Islet precursor cell (in vitro differentiated cells): Measurements from ENCODE around the gene IGFBP6.
"Not testable (repeated sequence)": the region's sequence is repeated elsewhere in the genome, so short reads cannot be mapped to it uniquely, and the experiment has no call there.

ENCODE experiments used
- DNase-seq: peaks from one replicate; pipeline ENCODE4 v3.0.0-alpha.2; 2018

Gene IGFBP6

DNA sequence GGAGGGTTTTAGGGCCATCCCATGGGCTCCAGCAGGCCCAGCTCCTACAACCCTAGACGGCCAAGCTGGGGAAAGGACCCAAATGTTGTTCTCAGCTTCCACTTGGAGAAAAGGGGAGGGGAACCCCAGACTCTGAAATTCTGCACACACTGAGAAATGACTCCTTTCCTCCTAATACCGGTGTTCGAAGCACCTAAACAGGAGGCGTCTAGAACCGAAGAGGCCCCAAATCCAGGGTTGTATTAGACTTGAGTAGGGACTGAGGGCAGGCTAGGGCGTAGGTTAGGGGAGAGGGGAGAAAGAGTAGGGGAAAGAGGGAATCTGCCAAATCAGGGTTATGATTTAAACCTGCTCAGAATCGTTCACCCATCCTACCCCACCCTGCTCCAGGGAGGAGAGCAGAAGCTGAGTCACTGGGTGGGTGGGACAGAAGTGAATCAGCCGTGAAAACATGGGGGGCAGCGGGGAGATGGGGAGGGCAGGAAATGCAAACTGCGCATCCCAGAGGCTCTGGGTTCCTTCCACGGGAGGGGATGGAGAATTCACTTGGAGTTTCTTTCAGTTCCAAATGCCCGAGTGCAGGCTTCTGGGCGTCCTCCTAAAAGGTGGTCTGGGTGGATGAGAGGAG lies 1.0 kb downstream of the IGFBP6 start:
- no peak for DNase-seq

DNA sequence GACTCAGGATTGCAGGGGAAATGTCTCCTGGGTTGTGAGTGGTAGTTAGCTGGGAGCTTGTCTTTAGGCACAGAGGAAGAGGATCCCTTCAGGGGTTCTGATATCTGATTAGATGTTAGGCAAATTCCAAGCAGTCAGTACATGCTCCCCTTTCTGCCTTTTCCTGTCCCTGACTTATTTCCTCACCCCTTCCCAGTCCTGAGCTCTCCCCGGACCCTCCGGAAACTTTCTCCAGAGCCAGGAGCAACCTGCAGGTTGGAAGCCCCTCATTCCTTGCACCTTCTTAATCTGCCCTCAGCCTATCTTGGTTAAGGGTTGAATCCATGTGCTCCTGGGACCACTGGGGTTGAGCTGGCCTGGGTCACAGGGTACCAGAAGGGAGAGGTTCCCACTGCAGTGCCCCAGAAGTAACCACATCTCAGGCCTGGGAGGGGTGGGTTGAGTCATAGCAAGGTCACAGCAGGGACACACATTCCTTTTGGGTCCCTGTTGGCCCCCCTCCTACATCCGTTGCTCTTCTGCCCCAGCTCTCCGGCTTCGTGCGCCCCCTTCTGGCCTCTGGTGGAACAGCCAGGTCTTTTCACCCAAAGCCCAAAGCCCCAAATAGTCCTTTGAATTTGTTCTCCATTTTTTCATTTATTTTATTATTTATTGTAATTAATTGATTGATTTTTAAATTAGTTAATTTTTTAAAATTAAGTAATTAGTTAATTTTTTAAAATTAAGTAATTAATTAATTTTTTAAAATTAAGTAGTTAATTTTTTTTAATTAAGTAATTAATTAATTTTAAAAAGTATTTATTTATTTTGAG lies 1.8 kb downstream of the IGFBP6 start:
- peak; percentile 94 for DNase-seq

DNA sequence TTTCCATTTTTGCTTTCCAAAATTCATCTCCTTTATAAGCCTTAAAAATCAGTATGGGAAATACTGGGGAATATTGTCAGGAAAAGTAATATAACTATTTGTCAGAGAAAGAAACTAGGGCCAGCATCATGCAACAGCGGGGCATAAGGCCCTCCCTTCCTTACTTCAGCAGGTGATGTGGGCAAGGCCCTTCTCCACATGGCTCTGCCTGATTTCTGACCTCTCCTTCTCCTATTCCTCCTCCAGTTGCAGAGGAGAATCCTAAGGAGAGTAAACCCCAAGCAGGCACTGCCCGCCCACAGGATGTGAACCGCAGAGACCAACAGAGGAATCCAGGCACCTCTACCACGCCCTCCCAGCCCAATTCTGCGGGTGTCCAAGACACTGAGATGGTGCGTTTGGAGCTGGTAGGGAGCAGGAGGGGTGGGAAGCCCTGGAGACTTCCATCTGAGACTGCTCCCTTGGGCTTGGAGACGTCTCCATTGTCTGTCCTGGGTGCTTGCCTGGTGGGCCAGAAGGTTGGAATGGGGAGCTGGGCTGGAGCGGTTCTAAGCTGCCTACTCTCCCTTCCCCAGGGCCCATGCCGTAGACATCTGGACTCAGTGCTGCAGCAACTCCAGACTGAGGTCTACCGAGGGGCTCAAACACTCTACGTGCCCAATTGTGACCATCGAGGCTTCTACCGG lies 3.1 kb downstream of the IGFBP6 start:
- no peak for DNase-seq

DNA sequence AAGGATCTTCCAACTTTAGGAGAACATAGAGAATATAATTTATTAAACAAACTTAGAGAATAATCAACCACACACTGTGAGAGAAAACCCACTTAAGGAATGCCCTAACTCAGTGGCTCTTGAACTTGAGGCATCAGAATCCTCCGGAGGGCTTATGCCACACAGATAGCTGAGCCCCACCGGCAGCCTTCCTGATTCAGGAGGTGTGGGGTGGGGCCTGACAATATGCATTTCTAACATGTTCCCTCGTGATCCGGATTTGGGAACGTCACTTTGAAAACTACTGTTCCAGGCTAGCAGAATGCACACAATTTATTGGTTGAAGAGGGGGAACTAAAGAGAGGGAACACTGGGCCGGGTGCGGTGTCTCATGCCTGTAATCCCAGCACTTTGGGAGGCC lies 3.8 kb downstream of the IGFBP6 start:
- DNase-seq = no peak

DNA sequence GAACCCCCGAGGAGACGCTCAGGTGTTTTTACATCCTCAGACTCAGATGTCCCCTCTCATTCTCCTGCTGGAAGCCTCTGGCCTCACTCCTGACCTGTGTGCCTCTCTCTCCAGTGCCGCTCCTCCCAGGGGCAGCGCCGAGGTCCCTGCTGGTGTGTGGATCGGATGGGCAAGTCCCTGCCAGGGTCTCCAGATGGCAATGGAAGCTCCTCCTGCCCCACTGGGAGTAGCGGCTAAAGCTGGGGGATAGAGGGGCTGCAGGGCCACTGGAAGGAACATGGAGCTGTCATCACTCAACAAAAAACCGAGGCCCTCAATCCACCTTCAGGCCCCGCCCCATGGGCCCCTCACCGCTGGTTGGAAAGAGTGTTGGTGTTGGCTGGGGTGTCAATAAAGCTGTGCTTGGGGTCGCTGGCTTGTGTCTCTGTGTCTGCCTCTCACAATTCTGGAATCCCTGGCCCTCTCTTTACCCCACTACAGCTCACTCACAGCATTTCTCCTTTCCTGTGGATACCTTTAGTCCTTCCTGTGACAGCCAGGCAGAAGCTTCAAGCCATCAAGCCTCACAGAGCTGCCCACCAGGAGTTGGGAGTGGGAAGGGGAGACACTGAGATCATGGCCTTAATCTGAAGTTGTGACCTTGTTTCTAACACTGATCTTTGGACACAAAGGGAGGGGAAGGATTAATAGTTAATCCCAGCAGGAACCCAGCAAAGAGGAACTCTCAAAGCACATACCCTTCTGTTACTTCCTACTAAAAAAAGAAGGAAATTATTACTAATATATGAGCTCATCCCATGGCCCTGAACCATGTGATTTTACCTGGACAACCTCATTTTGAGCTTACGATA lies 4.7 kb downstream of the IGFBP6 start:
- peak; percentile 37 for DNase-seq

DNA sequence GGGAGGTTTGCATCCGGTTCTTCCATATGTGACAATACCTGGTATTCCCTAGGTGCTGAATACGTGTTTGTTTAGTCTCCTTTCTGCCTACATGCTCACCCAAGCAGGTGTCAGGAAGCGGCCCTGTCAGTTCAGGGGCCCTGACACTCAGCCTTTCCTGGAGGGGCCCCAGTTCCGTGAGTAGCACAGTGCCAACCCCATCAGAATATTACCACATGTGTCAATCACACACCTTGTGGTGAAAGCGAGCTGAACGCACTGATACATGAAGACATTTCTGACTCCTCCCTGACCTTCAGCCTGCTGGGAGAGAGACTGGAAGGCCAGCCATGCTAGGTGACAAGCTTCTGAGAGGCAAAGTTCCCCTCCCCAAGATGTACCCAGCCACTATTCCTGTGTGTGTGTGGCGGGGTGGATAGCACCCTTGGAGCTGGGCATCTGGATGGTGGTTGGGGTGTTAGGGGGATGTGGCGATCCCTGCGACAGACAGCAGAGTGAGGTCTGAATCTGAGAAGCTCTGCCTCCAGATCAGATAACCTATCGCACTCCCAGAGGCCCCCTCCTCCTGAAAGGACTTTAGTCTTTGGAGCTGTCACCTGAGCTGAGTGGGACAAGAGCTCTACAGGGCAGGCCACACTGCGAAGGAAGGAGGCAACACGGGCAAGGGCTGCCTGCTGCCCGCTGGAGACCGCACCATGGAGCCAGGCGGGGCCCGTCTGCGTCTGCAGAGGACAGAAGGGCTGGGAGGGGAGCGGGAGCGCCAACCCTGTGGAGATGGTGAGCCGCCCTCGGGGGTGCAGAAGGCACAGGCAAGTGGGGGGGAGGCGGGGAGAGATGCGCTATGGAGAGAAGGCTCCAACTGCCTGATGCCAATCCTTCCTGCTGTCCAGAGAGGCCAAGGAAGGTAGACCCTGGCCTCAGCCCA lies 5.7 kb downstream of the IGFBP6 start, which contains the start of gene SOAT2:
Gene SOAT2, plus strand, starts transcription at position 604 of the 925 bp plus-strand sequence. Its CDS starts 92 bp downstream, at position 696.
- DNase-seq = peak; percentile 54

DNA sequence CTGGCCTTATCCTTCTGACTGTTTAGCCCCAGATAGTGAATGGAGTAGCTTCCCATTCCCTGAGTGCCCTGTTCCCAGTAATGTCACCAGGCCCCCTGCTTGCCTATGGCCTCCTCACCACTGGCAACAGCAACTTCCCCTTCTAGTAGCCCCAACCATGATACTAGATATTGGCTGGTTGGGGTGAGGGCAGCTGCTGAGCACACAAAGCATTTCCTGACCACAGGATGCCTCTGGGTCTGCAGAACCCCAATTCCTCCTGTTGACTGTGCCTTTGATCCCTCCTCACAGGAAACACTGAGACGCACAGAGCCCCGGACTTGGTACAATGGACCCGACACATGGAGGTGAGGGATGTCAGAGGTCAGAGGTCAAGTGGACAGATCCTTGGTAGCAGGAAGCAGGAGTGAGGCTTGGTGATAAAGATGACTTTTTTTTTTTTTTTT lies 6.4 kb downstream of the IGFBP6 start:
- DNase-seq = peak; percentile 42

DNA sequence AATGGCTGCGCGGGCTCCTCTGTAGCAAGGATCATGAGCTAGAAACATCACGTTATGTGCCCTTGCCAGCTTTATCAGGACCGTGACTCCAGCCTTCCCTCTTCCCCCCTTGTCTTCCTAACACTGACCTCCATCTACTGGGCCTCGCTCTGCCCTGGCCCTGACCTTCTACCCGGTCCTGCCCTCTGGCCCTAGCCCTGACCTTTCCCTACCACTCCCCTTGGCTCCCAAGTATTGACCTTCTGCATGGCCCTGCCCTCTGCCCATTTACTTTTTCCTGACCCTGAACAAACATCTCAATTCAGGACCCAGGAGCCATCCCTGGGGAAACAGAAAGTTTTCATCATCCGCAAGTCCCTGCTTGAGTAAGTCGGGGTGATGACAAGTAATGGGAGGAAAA lies 7.8 kb downstream of the IGFBP6 start:
- DNase-seq = peak; percentile 41

DNA sequence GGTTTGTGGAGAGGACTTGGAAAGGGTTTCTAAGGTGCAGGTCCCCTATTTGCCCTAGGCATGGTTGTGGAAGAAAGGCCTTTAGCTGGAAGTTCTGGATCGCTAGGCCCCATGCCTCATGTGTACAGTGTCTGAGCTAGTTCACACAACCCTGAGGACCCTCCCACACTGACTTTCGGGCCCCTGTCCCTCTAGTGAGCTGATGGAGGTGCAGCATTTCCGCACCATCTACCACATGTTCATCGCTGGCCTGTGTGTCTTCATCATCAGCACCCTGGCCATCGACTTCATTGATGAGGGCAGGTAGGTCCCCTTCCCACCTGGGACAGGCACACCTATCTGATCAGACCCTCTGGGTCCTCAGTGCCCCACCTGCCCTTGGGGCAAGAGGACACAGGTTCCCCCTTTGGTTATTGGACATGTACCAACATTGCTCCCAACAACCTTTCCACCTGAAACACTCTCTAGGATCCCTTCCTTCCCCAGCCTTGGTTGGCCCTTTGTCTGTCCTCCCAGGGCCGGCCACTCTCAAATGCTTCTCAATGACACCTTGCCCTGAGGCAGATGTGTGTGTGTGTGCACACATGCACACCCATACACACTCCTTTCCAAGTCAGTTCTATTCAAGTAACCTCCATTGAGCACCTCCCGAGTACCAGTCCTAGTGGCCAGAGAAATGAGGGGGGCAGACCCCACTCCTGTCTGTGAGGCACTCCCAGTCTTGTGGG lies 8.4 kb downstream of the IGFBP6 start:
- DNase-seq = peak; percentile 52

DNA sequence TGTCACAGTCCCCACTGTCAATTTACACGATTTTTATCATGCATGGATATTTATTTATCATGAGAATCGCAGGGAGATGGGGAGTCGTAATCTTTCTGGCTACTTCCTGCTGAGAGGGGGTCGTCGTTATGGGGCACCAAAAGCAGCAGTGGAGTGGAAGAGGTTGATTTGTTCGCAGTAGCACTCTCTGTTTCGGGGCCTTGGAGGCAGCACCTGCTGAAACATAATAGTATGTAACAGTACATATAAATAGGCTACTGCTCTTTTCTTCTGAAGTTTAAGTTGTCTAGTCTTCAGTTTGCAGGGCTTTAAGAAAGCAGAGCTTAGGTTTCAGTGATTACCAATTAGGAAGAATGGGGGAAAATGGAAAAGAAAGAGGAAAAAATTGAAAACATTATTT lies 9.7 kb downstream of the IGFBP6 start:
- peak; percentile 23 for DNase-seq

DNA sequence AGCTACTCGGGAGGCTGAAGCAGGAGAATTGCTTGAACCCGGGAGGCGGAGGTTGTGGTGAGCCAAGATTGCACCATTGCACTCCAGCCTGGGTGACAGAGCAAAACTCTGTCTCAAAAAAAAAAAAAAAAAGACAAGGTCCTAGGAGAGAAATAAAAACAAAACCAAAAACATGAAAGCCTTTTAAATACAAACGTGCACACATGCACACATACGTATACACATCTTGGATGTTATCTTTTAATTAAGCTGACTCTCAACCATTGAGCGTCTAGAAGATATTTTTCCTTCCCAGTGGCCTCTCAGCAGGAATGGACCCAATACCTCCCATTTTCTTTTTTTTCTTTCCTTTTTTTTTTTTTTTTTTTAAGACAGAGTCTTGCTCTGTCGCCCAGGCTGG lies 15.0 kb downstream of the IGFBP6 start:
- not testable (repeated sequence) for DNase-seq

DNA sequence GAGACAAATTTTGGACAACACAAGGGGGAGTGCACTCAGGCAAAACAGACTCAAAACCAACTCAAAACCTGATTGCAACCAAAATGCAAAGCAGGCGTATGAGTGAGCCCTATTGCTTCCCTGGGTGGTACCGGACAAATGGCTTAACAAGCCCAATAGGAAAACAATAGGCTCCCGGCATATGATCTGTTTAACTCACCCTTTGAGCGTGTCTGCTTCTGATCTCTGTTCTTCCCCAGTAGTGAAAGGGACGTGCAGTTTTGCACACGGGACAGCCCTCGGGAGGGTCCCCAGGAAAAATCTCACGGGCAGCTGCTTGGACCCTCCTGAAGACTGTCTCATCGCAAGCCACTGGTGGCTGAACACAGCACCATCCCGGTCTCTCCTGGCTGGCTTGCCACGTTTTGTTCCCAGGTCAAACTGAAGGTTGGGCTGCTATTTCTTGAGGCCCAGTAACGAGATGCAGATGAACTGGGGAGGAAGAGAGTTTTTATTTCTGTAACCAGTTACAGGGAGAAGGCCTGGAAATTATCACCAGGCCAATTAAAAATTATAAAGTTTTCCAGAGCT lies 15.8 kb downstream of the IGFBP6 start:
- DNase-seq = no peak

DNA sequence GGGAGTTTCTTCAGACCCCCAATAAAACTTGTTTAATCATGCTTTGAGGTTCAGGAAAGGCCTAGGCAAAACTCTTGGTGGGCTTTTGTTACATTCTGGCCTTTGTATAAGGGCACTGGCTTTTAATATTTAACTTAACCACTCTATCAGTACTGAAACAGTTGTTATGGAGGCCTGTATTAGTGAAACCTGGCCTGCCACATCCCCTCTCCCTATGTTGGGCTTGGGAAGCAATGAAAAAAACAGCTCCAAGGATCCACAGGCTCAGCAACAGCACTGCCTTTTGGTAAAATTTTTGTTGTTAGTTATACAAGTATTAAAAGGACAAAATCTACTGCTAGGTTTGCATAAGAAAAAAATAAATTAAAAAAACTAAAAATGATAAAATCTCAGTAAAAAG lies 16.5 kb downstream of the IGFBP6 start:
- no peak for DNase-seq

DNA sequence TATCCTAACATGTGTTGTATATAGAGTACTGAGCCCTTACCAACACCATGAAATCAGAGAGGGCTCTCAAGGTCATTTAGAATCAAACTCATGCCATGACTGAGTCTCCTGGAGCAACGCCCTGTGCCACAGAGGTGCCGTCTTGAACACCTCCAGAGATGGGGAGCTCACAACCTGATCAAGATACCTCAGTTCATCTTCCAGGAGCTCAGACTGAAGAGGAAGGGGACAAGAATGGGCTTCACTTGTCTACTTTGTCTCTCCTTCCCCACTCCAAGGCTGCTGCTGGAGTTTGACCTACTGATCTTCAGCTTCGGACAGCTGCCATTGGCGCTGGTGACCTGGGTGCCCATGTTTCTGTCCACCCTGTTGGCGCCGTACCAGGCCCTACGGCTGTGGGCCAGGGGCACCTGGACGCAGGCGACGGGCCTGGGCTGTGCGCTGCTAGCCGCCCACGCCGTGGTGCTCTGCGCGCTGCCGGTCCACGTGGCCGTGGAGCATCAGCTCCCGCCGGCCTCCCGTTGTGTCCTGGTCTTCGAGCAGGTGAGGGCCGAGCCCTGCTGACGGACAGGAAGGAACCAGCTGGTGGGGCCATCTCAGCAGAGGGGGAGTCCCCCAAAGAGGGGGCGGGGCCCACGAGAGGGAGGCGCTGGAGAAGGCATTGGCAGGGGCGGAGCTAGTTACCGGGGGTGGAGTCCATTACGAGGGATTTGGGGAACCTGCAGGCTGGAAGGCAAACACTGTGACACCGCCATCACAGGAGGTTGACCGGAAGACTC lies 17.8 kb downstream of the IGFBP6 start:
- DNase-seq = peak; percentile 54

DNA sequence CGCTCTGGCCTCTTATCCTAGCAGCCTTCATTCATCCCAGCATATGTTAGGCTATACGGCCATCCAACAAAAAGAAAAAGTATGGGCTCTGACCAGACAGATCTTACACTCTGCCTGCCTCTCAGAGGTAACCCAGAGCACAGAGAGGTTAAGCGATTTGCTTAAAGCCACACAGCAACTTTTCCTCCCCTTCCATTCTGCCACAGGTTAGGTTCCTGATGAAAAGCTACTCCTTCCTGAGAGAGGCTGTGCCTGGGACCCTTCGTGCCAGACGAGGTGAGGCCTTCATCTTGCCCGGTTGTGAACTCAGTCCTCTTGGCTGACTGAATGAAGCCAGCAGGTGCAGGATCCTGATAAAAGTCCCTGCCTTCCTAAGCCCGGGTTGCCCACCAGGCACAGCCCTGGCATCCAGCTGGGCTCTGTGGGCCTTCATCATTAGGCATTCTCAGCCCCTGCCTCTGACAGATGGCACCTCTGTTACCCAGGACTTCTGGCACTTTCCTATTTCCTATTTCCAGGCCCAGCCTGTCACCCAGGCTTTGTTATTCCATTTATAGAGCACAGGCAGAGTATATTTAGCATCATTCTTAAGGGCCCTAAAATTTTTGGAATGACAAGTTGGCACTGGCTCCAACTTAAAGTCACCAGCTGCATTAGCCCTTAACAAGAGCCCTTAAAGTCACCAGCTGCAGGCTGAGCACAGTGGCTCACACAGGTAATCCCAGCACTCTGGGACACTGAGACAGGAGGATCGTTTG lies 18.6 kb downstream of the IGFBP6 start:
- DNase-seq = no peak

DNA sequence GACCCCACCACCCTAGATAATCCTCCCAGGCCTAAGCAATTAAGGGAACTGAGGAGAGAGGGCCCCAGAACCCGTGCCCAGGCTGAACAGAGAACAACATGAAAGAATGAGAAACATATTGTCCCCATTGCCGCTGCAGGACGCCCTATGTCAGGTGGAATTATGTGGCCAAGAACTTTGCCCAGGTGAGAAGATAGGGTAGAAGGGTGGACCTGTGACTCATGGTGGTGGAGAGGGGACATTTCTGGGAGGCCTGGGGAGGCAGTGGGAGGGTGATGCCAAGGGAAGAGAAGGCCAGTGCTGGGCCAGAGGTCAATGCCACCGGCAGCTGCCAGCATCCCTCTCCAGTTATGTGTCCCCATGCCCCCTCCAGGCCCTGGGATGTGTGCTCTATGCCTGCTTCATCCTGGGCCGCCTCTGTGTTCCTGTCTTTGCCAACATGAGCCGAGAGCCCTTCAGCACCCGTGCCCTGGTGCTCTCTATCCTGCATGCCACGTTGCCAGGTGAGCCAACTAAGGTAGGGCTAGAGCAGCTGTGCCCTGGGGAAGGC lies 21.4 kb downstream of the IGFBP6 start:
- no peak for DNase-seq

DNA sequence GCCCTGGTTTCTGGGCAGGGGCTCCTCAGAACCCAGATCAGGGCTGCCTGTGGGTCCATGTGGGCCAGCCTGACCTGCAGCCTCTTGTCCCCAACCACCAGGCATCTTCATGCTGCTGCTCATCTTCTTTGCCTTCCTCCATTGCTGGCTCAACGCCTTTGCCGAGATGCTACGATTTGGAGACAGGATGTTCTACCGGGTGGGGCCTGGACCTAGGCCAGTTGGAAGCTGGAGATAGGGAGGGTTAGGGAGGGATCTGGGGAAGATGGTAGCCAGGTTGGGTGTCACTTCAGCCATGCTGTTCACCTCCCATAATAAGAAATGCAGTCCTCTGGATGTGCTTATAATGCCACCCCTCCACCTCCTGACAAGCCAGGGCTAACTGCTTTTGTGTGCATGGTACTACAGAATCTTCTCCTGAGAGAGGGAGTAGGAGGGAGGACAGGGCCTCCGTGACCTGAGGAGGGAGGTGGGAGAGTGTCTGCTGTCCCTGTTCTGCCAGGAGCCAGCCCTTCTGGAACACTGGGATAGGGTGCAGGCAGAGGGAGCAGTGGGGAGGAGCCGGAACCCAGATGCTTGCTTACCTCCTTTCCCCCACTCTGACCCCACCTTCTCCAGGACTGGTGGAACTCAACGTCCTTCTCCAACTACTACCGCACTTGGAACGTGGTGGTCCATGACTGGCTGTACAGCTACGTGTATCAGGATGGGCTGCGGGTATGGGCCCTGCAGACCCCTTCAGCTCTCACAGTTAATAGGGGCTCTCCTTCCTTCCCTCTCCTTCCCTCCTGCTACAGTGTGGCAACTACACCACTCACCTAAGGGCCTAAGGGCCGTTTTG lies 23.4 kb downstream of the IGFBP6 start:
- DNase-seq = no peak
